IMR-90 (cell line): Measurements from ENCODE around the gene DGKG. TPM values are rescaled to one million over a fixed set of nuclear protein-coding genes. Genes with fewer than 3 reads are reported as not detected.

Experiments
- ATAC-seq: fragments of 200-7000 bp; cut with Tn5 transposase; 2 replicates; pipeline ENCODE4 v1.9.1; 2020; ENCODE audit warnings: low read depth, mild to moderate bottlenecking, moderate library complexity
- BruUV-seq: library from RNA; stranded (reverse); fragments of 400-500 nt; replicated peaks from 2 replicates; lab custom pipeline; 2021; lab: Mats Ljungman, UMichigan
- CTCF ChIA-PET: fragments of 300-600 bp; formaldehyde crosslinking; extraction: SDS; loops from one replicate; lab custom pipeline; 2021; ENCODE audit warnings: antibody characterized with exemption; lab: Yijun Ruan, JAX
- POLR2A ChIA-PET: fragments of 300-600 bp; sonication (Branson Sonifier 250); formaldehyde crosslinking; loops from one replicate; lab custom pipeline; 2022; ENCODE audit warnings: antibody characterized with exemption; ENCODE audit not compliant: unreplicated experiment; lab: Charles Lee
- DNase-seq: peaks from one replicate; pipeline ENCODE4 v3.0.0; 2013
- H2AFZ ChIP-seq: replicated peaks from 2 replicates; pipeline ENCODE3; 2013; ENCODE audit warnings: low read length, mild to moderate bottlenecking; ENCODE audit not compliant: poor library complexity
- H2AK5ac ChIP-seq: 2 replicates; pipeline ENCODE4 v1.6.1; 2013; ENCODE audit warnings: low read depth, low read length, inconsistent platforms
- H2AK9ac ChIP-seq: replicated peaks from 2 replicates; pipeline ENCODE3; 2013; ENCODE audit warnings: mild to moderate bottlenecking, low read depth, low read length, moderate library complexity; ENCODE audit not compliant: poor library complexity
- H2BK120ac ChIP-seq: 2 replicates; pipeline ENCODE4 v1.6.1; 2013; ENCODE audit warnings: low read depth, low read length, inconsistent platforms
- H2BK15ac ChIP-seq: 3 replicates; pipeline ENCODE4 v1.6.1; 2013; ENCODE audit warnings: low read depth, low read length, inconsistent platforms
- H2BK20ac ChIP-seq: 2 replicates; pipeline ENCODE4 v1.6.1; 2013; ENCODE audit warnings: low read depth, mild to moderate bottlenecking, inconsistent platforms, low read length, moderate library complexity
- H2BK5ac ChIP-seq: 2 replicates; pipeline ENCODE4 v1.6.1; 2013; ENCODE audit warnings: mild to moderate bottlenecking, low read depth, low read length, inconsistent platforms; ENCODE audit not compliant: poor library complexity, severe bottlenecking
- H3K14ac ChIP-seq: replicated peaks from 2 replicates; pipeline ENCODE4 v1.6.1; 2013; ENCODE audit warnings: low read depth, low read length, inconsistent platforms
- H3K18ac ChIP-seq: 2 replicates; pipeline ENCODE4 v1.6.1; 2013; ENCODE audit warnings: low read depth, low read length, control low read depth
- H3K23ac ChIP-seq: 2 replicates; pipeline ENCODE4 v1.6.1; 2013; ENCODE audit warnings: low read depth, low read length, inconsistent platforms
- H3K27ac ChIP-seq: 2 replicates; pipeline ENCODE4 v1.5.1; 2013; ENCODE audit warnings: mild to moderate bottlenecking, control low read depth, low read length; ENCODE audit not compliant: insufficient read depth
- H3K27me3 ChIP-seq: 2 replicates; pipeline ENCODE4 v1.6.1; 2013; ENCODE audit warnings: low read length; ENCODE audit not compliant: control insufficient read depth, insufficient read depth
- H3K36me3 ChIP-seq: 2 replicates; pipeline ENCODE4 v1.6.1; 2013; ENCODE audit warnings: low read length, mixed read lengths; ENCODE audit not compliant: control insufficient read depth, insufficient read depth
- H3K4ac ChIP-seq: 2 replicates; pipeline ENCODE4 v1.6.1; 2013; ENCODE audit warnings: low read depth, low read length, inconsistent platforms
- H3K4me1 ChIP-seq: 2 replicates; pipeline ENCODE4 v1.6.1; 2013; ENCODE audit warnings: low read length, mixed read lengths; ENCODE audit not compliant: control insufficient read depth, insufficient read depth
- H3K4me2 ChIP-seq: 2 replicates; pipeline ENCODE4 v1.6.1; 2013; ENCODE audit warnings: low read depth, mild to moderate bottlenecking, control low read depth, low read length, moderate library complexity
- H3K4me3 ChIP-seq: 2 replicates; pipeline ENCODE4 v1.5.1; 2013; ENCODE audit warnings: low read depth, mild to moderate bottlenecking, control low read depth, low read length, moderate library complexity; ENCODE audit not compliant: insufficient read depth
- H3K56ac ChIP-seq: 2 replicates; pipeline ENCODE4 v1.6.1; 2013; ENCODE audit warnings: low read length, inconsistent platforms; ENCODE audit not compliant: insufficient read depth; ENCODE audit errors: extremely low read depth
- H3K79me1 ChIP-seq, 2 experiments: 2 replicates each; pipeline ENCODE4 v1.6.1; 2013; ENCODE audit warnings: low read length in 2 of 2, inconsistent platforms in 1 of 2, low read depth in 1 of 2
- H3K9ac ChIP-seq: 2 replicates; pipeline ENCODE4 v1.6.1; 2013; ENCODE audit warnings: low read depth, low read length, control low read depth
- H3K9me1 ChIP-seq: 2 replicates; pipeline ENCODE4 v1.6.1; 2013; ENCODE audit warnings: low read length, inconsistent platforms; ENCODE audit not compliant: insufficient read depth
- H3K9me3 ChIP-seq: 2 replicates; pipeline ENCODE4 v1.6.1; 2013; ENCODE audit warnings: low read length; ENCODE audit not compliant: control insufficient read depth, insufficient read depth
- H4K20me1 ChIP-seq: 2 replicates; pipeline ENCODE4 v1.6.1; 2013; ENCODE audit warnings: low read length, inconsistent platforms; ENCODE audit not compliant: insufficient read depth
- H4K5ac ChIP-seq: 2 replicates; pipeline ENCODE4 v1.6.1; 2013; ENCODE audit warnings: mild to moderate bottlenecking, low read depth, low read length, control low read depth
- H4K8ac ChIP-seq, 2 experiments: 2 replicates each; pipeline ENCODE4 v1.6.1; 2013; ENCODE audit warnings: low read depth in 2 of 2, low read length in 2 of 2, control low read depth in 1 of 2, inconsistent platforms in 1 of 2
- H4K91ac ChIP-seq: 2 replicates; pipeline ENCODE4 v1.6.1; 2013; ENCODE audit warnings: low read depth, low read length, inconsistent platforms; ENCODE audit not compliant: insufficient read depth
- SMC3 ChIP-seq: fragments of 150-350 bp; IDR thresholded peaks from 2 replicates; pipeline ENCODE4 v1.6.1; 2016; ENCODE audit warnings: low read depth, mild to moderate bottlenecking, antibody characterized with exemption, low read length, moderate library complexity
- WGBS, 2 experiments: methylation state at CpG; one replicate each; pipeline versions ENCODE4 v1.1.5 to v1.1.7; 2013; ENCODE audit warnings: missing lambda C conversion rate in 2 of 2; ENCODE audit not compliant: insufficient read length in 1 of 2; ENCODE audit errors: extremely low coverage in 2 of 2; 5-methylcytosine and 5-hydroxymethylcytosine counted together
- dilution Hi-C: fragments of 300-500 bp; cut with HindIII; formaldehyde crosslinking; loops from one replicate; pipeline ENCODE4 v1.14.3; 2018; ENCODE audit warnings: low sequenced_read_pairs; ENCODE audit not compliant: unreplicated experiment
- in situ Hi-C: fragments of 300-500 bp; cut with MboI; formaldehyde crosslinking; loops from 3 replicates; pipeline ENCODE4 v1.14.3; 2019; ENCODE audit warnings: low sequenced_read_pairs, inconsistent platforms, mixed read lengths
- intact Hi-C: fragments of 100-400 bp; cut with micrococcal nuclease; formaldehyde crosslinking; loops from 2 replicates; pipeline ENCODE4 v1.10.0; 2022
- polyA plus RNA-seq, 3 experiments: library from polyadenylated mRNA; depleted of rRNA; stranded (reverse); fragments of >200 nt; gene quantifications; 2 replicates each; pipeline ENCODE4 v1.2.3, GENCODE V29; 2012; ENCODE audit warnings: low replicate concordance in 1 of 3
- total RNA-seq: library from RNA; depleted of rRNA; stranded (reverse); fragments of >200 nt; gene quantifications from 2 replicates; pipeline ENCODE4 v1.2.3, GENCODE V29; 2012

Gene DGKG
- total and polyA plus RNA-seq, 2 of the 4 experiments (the other 2 are of a cell fraction), result 1.2 to 4.1 TPM

- no peaks in the 10 kb centered on the region for H3K79me1 ChIP-seq
- H2AK5ac ChIP-seq, result no peak overlapping the region
- no peak overlapping the region for H4K8ac ChIP-seq
- no TSS peak for BruUV-seq
- ChIA-PET POLR2A (no interaction called here), CTCF (no interaction called here)
- H4K91ac ChIP-seq, result no peak overlapping the region
- dilution Hi-C loops (no loop called here), in situ Hi-C loops (no loop called here), intact Hi-C loops (no loop called here)
- H2BK20ac ChIP-seq, result no peak overlapping the region
- no peak overlapping the region for H3K14ac ChIP-seq
- DNase-seq (no peak), ATAC-seq (no peak)
- no peak overlapping the region for H4K5ac ChIP-seq
- no peak overlapping the region for H3K56ac ChIP-seq
- H3K4me1 ChIP-seq, result no peaks in the 10 kb centered on the region
- H3K23ac ChIP-seq, result no peak overlapping the region
- no peak overlapping the region for H2BK15ac ChIP-seq
- H2BK5ac ChIP-seq, result no peak overlapping the region
- H3K27me3 ChIP-seq, result peaks cover 57% of the 10 kb centered on the region
- H3K36me3 ChIP-seq, result no peaks in the 10 kb centered on the region
- no peak overlapping the region for H3K4ac ChIP-seq
- H3K4me2 ChIP-seq, result no peak overlapping the region
- no peak overlapping the region for H2AK9ac ChIP-seq
- no peak for TF ChIP-seq SMC3
- H3K18ac ChIP-seq, result no peak overlapping the region
- WGBS, 2 experiments, result no CpG with 5 or more reads among the region's 5 CpGs
- no peak overlapping the region for H3K4me3 ChIP-seq
- no peak overlapping the region for H3K27ac ChIP-seq
- H2AFZ ChIP-seq, result no peak overlapping the region
- no peaks in the 10 kb centered on the region for H3K9me1 ChIP-seq
- no peaks in the 10 kb centered on the region for H3K9me3 ChIP-seq
- no peaks in the 10 kb centered on the region for H4K20me1 ChIP-seq
- H2BK120ac ChIP-seq, result no peak overlapping the region
- H3K9ac ChIP-seq, result no peak overlapping the region
Measured at GRCh38 chr3:186118692-186119091, 243.3 kb downstream of the DGKG start.
